Lung (tissue), 12 donors: Measurements from ENCODE around the gene ISG20L2. TPM values are rescaled to one million over a fixed set of nuclear protein-coding genes. Genes with fewer than 3 reads are reported as not detected.

ENCODE experiments used
- ATAC-seq: fragments of 200-7000 bp; cut with Tn5 transposase; one replicate; pipeline ENCODE4 v1.9.1; 2020; ENCODE audit warnings: moderate number of reproducible peaks; ENCODE audit not compliant: insufficient read depth, low FRiP score
- DNase-seq, 3 donors: peaks; one replicate each; pipeline ENCODE4 v3.0.0-alpha.2; 2013 to 2017
- H3K27ac ChIP-seq, 2 donors: one replicate each; pipeline ENCODE4 v1.5.1; 2013; ENCODE audit warnings: mild to moderate bottlenecking in 2 of 2, moderate library complexity in 2 of 2, control low read depth in 1 of 2, inconsistent platforms in 1 of 2, low read depth in 1 of 2, low read length in 1 of 2
- H3K27me3 ChIP-seq, 3 donors: one replicate each; pipeline ENCODE4 v1.5.1; 2013; ENCODE audit warnings: low read length in 2 of 3; ENCODE audit not compliant: control insufficient read depth in 3 of 3, insufficient read depth in 3 of 3
- H3K36me3 ChIP-seq, 4 donors: one replicate each; pipeline ENCODE4 v1.5.1; 2013; ENCODE audit warnings: low read length in 4 of 4, mild to moderate bottlenecking in 1 of 4, moderate library complexity in 1 of 4; ENCODE audit not compliant: control insufficient read depth in 4 of 4, insufficient read depth in 4 of 4
- H3K4me1 ChIP-seq, 5 donors: one replicate each; pipeline ENCODE4 v1.5.1; 2013; ENCODE audit warnings: low read length in 5 of 5, mild to moderate bottlenecking in 2 of 5, moderate library complexity in 1 of 5; ENCODE audit not compliant: control insufficient read depth in 5 of 5, insufficient read depth in 5 of 5
- H3K4me3 ChIP-seq: one replicate; pipeline ENCODE4 v1.5.1; 2013; ENCODE audit warnings: mild to moderate bottlenecking, control low read depth, moderate library complexity
- H3K9ac ChIP-seq, 2 donors: one replicate each; pipeline ENCODE4 v1.5.1; 2013; ENCODE audit warnings: low read length in 2 of 2, control low read depth in 1 of 2; ENCODE audit not compliant: insufficient read depth in 1 of 2
- H3K9me3 ChIP-seq, 4 donors: one replicate each; pipeline ENCODE4 v1.5.1; 2013; ENCODE audit warnings: low read length in 3 of 4, mild to moderate bottlenecking in 1 of 4, moderate library complexity in 1 of 4; ENCODE audit not compliant: control insufficient read depth in 4 of 4, insufficient read depth in 3 of 4
- CTCF ChIP-seq: IDR thresholded peaks from 2 replicates; pipeline ENCODE4 v1.5.1; 2012; ENCODE audit warnings: mild to moderate bottlenecking; ENCODE audit errors: control extremely low read depth, extremely low read depth
- WGBS, 2 donors: extraction: QIAGEN DNeasy Blood & Tissue Kit; methylation state at CpG; one replicate each; pipeline ENCODE4 v1.1.7; 2013; 5-methylcytosine and 5-hydroxymethylcytosine counted together
- polyA plus RNA-seq, 2 donors: library from polyadenylated mRNA; stranded (reverse); fragments of 200-250 nt; gene quantifications; one replicate each; pipeline ENCODE4 v1.2.1, GENCODE V29; 2013
- total RNA-seq, 2 donors: library from RNA; depleted of rRNA in 1 of 2; stranded (reverse); fragments of >200 nt in 1 of 2; gene quantifications; one replicate each; pipeline ENCODE4 v1.2.1, GENCODE V29; 2014 to 2021
- donor health status: control.
- donor health status: control.
- donor health status: Bipolar disorder and iron deficiency.
- donor health status: healthy.
- donor health status: DM: yes; HTN: yes; CAD: no.

The ISG20L2 gene
- total and polyA plus RNA-seq, 4 donors, result 9.3 to 26.3 (median 17.8) TPM

DNA sequence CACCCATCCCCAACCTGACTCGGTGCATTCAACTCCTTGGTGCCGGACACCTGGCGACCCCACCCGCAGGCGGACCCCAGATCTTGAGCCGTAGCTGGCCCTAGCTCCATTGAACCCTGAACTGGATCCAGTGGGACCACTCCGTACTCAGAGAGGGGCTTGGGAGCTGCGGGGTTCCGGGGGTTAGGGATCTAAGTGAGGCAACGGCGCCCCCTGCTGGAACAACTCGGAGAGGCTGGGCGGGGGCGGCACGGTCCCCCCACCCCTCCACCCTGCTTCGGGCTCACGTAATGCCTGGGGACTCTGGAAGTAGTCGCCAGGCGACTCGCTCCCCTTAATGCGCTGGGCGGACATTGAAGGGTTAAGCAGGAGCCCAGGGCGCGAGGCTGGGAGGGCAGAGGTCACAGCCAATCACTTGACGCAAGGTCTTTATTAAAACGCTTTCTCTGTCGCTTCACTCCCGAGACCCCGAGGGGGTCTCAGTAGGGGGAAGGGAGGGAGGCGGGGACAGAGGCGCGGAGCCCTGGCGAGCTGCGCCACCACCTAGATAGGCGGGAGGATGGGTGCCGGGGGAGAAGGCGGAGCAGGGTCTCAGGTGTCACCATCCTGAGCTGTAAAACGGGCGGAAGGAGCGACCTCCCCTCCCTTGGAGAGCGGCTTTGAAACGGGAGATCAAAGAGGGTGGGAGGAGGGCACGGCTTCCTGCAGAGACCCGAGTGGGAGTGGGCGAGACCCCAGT is 22.5 kb downstream of the ISG20L2 start:
- ATAC-seq (peak; percentile 45), DNase-seq (peak; percentile 82 to 89 (median 86))
- peak overlapping the region in 1 of 2 donors; percentile 46 for H3K27ac ChIP-seq
- WGBS, 2 donors, result 1% methylated on average over 40 to 45 of the region's 45 CpGs
- no peak overlapping the region for H3K4me3 ChIP-seq
- H3K36me3 ChIP-seq, result no peaks in the 10 kb centered on the region
- peak overlapping the region in 1 of 2 donors; percentile 68 for H3K9ac ChIP-seq
- no peaks in the 10 kb centered on the region for H3K9me3 ChIP-seq
- H3K4me1 ChIP-seq, result peaks cover 0 to 77% (median 17%) of the 10 kb centered on the region in 5 donors
- peaks cover 0 to 4% (median 0%) of the 10 kb centered on the region in 3 donors for H3K27me3 ChIP-seq
- peak; percentile 22 for TF ChIP-seq CTCF

DNA sequence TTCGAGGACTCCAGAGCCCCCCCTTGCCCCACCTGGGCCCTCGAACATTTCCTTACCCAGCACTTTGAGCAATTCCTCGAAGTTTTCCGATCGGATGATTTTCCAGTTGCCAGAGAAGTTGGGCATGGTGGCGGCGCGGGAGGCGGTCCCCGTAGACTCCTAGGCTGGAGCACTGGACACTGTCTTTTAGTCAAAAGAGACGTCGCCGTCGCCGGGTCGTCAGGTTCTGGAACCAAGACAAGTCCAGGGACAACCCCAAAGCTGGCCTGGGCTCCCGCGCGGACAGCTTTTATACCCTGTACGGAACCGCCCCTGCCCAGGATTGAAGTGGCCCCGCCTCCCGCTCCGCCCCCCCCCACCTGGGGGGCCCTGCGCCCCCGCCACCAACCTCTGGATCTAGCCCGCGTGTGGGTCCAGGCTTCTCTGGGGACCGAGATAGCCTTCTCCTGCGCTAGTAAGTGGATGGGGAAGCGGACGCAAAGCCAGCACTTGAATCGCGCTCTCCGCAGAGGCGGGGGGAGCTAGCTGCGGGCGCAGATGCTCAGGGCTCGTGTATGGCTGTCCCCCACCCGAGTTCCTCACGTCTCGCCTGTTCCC is 23.1 kb downstream of the ISG20L2 start, which contains the start of gene CRABP2:
CRABP2 (minus strand) TSS at position 263 of the 597 bp plus-strand sequence; CDS start at position 126, 137 bp downstream.
- 2 to 4% methylated on average over 42 of the region's 42 CpGs for WGBS, 2 donors
- H3K9ac ChIP-seq, result peak within 1 kb of the TSS; percentile 11 to 68
- peak; percentile 73 to 77 (median 77) for DNase-seq
- TF ChIP-seq CTCF, result no peak
- H3K4me1 ChIP-seq, result peaks cover 0 to 71% (median 17%) of the 10 kb centered on the region in 5 donors
- no peaks in the 10 kb centered on the region for H3K9me3 ChIP-seq
- peak within 1 kb of the TSS in 1 of 2 donors; percentile 46 for H3K27ac ChIP-seq
- peaks cover 0 to 4% (median 0%) of the 10 kb centered on the region in 3 donors for H3K27me3 ChIP-seq
- H3K36me3 ChIP-seq, result no peaks in the 10 kb centered on the region
- no peak within 1 kb of the TSS for H3K4me3 ChIP-seq
- ATAC-seq, result no peak

DNA sequence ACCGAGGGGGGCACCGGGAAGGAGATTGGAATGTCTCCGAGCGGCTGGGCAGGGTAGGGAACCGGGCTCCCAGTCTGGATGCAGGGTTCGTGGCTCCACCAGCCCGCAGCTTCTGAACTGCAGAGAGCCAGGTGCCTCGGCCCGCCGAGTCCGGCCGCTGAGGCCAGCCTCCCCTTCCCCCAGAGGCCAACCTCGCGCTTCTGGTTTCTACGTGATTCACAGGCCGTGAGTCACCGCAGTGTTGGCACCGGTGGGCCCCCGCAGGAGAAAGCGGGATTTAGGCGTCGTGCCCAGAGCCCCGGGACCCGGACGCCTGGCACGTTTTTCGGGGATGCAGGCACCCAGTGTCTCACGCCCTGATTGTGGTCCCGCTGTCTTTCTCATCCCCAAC is 23.6 kb downstream of the ISG20L2 start:
- Histone ChIP-seq H3K27me3 (peaks cover 0 to 4% (median 0%) of the 10 kb centered on the region in 3 donors), H3K27ac (no peak overlapping the region)
- no peak for ATAC-seq

More for the DNA sequence above, 23.6 kb downstream of the ISG20L2 start:
- TF ChIP-seq CTCF, result no peak
- DNase-seq, result peak in 2 of 3 donors; percentile 46
- H3K9ac ChIP-seq, result peak overlapping the region in 1 of 2 donors; percentile 11
- H3K4me1 ChIP-seq, result peaks cover 0 to 66% (median 17%) of the 10 kb centered on the region in 5 donors
- H3K36me3 ChIP-seq, result no peaks in the 10 kb centered on the region
- no peaks in the 10 kb centered on the region for H3K9me3 ChIP-seq
- 2% methylated on average over 29 of the region's 29 CpGs for WGBS, 2 donors
- no peak overlapping the region for H3K4me3 ChIP-seq
